Aorta (tissue), 4 donors: Measurements from ENCODE around the gene ZNF207. TPM values are rescaled to one million over a fixed set of nuclear protein-coding genes. Genes with fewer than 3 reads are reported as not detected.

Source experiments
- microRNA-seq, 2 donors: library from miRNA; unstranded; fragments of <30 nt; microRNA quantifications; one replicate each; pipeline ENCODE4 v1.2.0, GENCODE V29; 2020
- polyA plus RNA-seq, 2 donors: library from polyadenylated mRNA; stranded (reverse); fragments of 200-250 nt; gene quantifications; one replicate each; pipeline ENCODE4 v1.2.3, GENCODE V29; 2013
- total RNA-seq, 2 donors: library from RNA; stranded (reverse); fragmentation: NEBNext Ultra II Directional; extraction: Animal tissue kit (Norgen Biotek cat#: 25700); gene quantifications; one replicate each; pipeline ENCODE4 v1.2.1, GENCODE V29; 2021
- donor health status: healthy with polysubstance abuse.
- donor health status: Bipolar disorder and iron deficiency.
- donor health status: DM: no; HTN: no; CAD: no.
- donor health status: DM: yes; HTN: yes; CAD: no.

ZNF207 gene
- total and polyA plus RNA-seq, 4 donors: 39.7 to 188 (median 125) TPM

Small RNA genes within 50 kb of the gene (microRNA-seq; reads per million reads assigned to microRNA genes)
- gene MIR632: 0.60 to 0.99 reads per million in 2 donors

Other genes with a start within 250 kb of the ZNF207 start
- 10 to 100 TPM; 36.0 to 42.0 TPM for gene RHOT1, start 207.7 kb upstream of the ZNF207 start, total RNA-seq
- 10 to 100 TPM; 28.5 to 38.9 TPM for gene RHOT1, start 207.7 kb upstream of the ZNF207 start, polyA plus RNA-seq
- 1 to 10 TPM in 1 of 2 donors, under 1 TPM in 1; 0.29 to 1.0 TPM for gene RHBDL3, start 84.3 kb upstream of the ZNF207 start, total RNA-seq
- not detected for gene RHBDL3, start 84.3 kb upstream of the ZNF207 start, polyA plus RNA-seq
- 10 to 100 TPM; 10.9 to 16.2 TPM for gene C17orf75, start 8.0 kb upstream of the ZNF207 start, total RNA-seq
- gene C17orf75, start 8.0 kb upstream of the ZNF207 start, polyA plus RNA-seq: 10 to 100 TPM in 1 of 2 donors, 1 to 10 TPM in 1; 9.1 to 11.7 TPM
- gene PSMD11, start 94.4 kb downstream of the ZNF207 start, total RNA-seq: 10 to 100 TPM; 59.6 to 64.1 TPM
- 10 to 100 TPM; 17.4 to 47.2 TPM for gene PSMD11, start 94.4 kb downstream of the ZNF207 start, polyA plus RNA-seq
- gene CDK5R1, start 136.8 kb downstream of the ZNF207 start, total RNA-seq: 1 to 10 TPM in 1 of 2 donors, under 1 TPM in 1; 0.90 to 1.0 TPM
- gene CDK5R1, start 136.8 kb downstream of the ZNF207 start, polyA plus RNA-seq: under 1 TPM; under 0.01 to 0.43 TPM